Breast epithelium (tissue), 4 donors: ENCODE results near the gene STIP1. TPM values are rescaled to one million over a fixed set of nuclear protein-coding genes. Genes with fewer than 3 reads are reported as not detected.

Source experiments
- DNase-seq, 2 donors: peaks; one replicate each; pipeline ENCODE4 v3.0.0-alpha.2; 2019; ENCODE audit warnings: low spot score in 2 of 2
- H3K27ac ChIP-seq, 2 donors: fragments of 200-600 bp; sonication (generic) in 1 of 2; one replicate each; pipeline ENCODE4 v1.5.1; 2016 to 2019; ENCODE audit warnings: mild to moderate bottlenecking in 1 of 2
- H3K27me3 ChIP-seq, 2 donors: fragments of 200-600 bp; sonication (generic) in 1 of 2; one replicate each; pipeline versions ENCODE4 v1.5.1 to v1.6.0; 2017 to 2019; ENCODE audit warnings: control low read depth in 1 of 2, mild to moderate bottlenecking in 1 of 2
- H3K36me3 ChIP-seq: fragments of 200-600 bp; one replicate; pipeline ENCODE4 v1.5.1; 2019
- H3K4me1 ChIP-seq, 2 donors: fragments of 200-600 bp; sonication (generic); one replicate each; pipeline ENCODE4 v1.5.1; 2016 to 2019; ENCODE audit warnings: control low read depth in 1 of 2
- H3K4me3 ChIP-seq, 3 donors: fragments of 200-600 bp; sonication (generic); 1 replicate in 2 of 3; 2 replicates in 1 of 3; pipeline ENCODE4 v1.5.1; 2016 to 2019; ENCODE audit warnings: mild to moderate bottlenecking in 3 of 3, moderate library complexity in 2 of 3
- H3K9me3 ChIP-seq, 2 donors: fragments of 200-600 bp; sonication (generic) in 1 of 2; one replicate each; pipeline ENCODE4 v1.5.1; 2016 to 2019; ENCODE audit warnings: control low read depth in 1 of 2
- POLR2A ChIP-seq: fragments of 450-650 bp; IDR thresholded peaks from one replicate; pipeline ENCODE4 v1.6.1; 2016; ENCODE audit warnings: antibody characterized with exemption, mild to moderate bottlenecking, moderate library complexity
- POLR2AphosphoS5 ChIP-seq, 3 donors: sonication (generic); formaldehyde crosslinking; IDR thresholded peaks; one replicate each; pipeline ENCODE4 v1.6.1; 2017; ENCODE audit warnings: antibody characterized with exemption in 3 of 3
- intact Hi-C: fragments of 100-400 bp; cut with DNase I; formaldehyde crosslinking; loops from one replicate; pipeline ENCODE4 v1.15.1; 2023; ENCODE audit warnings: low total_unique reads
- total RNA-seq, 3 donors: library from RNA; depleted of rRNA; stranded (reverse); fragments of >200 nt; gene quantifications; one replicate each; pipeline ENCODE4 v1.1.0, GENCODE V29; 2016
- TF ChIP-seq, protein P1 (sequence below), 3 donors: fragments of 450-650 bp; IDR thresholded peaks; one replicate each; pipeline ENCODE4 v1.5.1; 2016 to 2017; ENCODE audit warnings: antibody characterized with exemption in 3 of 3, mild to moderate bottlenecking in 3 of 3, moderate library complexity in 3 of 3

STIP1 gene
- total RNA-seq, 3 donors from 2014 or later, result 88.5 to 114 (median 106) TPM

DNA sequence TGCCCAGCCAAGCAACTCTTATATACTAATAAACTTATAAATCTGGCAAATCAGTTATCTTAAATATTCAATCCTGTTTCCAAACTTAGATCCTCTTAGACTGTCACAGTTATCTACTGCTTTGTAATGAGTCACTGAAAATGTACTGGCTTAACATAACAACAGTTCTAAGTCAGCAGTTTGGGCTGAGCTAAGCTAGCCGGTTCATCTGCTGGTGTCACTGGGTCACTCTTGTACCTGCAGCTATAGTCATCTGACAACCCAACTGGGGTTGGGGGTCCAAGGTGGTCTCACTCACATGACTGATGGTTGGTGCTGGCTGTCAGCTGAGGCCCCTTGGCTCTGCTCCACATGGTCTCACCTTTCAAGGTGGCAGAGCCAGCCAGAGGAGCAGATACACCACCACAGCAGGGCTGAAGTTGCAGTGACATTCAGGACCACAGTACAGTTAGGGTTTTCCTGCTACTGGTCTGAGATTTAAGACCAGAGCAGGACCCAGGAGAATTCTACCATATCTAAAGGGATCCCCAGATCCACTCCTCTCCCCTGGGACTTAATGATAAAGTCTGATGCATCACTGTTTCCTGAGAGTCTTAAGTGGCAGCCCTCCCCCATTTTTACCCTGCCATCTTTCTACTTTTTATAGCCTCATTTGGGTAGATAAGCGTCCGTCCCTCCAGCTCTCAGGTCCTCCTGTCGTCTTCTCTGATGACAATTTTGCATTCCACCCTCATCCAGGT lies 12.2 kb upstream of the STIP1 start:
- TF ChIP-seq, protein P1, sequence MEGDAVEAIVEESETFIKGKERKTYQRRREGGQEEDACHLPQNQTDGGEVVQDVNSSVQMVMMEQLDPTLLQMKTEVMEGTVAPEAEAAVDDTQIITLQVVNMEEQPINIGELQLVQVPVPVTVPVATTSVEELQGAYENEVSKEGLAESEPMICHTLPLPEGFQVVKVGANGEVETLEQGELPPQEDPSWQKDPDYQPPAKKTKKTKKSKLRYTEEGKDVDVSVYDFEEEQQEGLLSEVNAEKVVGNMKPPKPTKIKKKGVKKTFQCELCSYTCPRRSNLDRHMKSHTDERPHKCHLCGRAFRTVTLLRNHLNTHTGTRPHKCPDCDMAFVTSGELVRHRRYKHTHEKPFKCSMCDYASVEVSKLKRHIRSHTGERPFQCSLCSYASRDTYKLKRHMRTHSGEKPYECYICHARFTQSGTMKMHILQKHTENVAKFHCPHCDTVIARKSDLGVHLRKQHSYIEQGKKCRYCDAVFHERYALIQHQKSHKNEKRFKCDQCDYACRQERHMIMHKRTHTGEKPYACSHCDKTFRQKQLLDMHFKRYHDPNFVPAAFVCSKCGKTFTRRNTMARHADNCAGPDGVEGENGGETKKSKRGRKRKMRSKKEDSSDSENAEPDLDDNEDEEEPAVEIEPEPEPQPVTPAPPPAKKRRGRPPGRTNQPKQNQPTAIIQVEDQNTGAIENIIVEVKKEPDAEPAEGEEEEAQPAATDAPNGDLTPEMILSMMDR (IDR thresholded peaks at IDR 0.05), result no peak
- TF ChIP-seq POLR2A (no peak), POLR2AphosphoS5 (IDR thresholded peaks at IDR 0.05) (no peak)
- H3K36me3 ChIP-seq, result no peaks in the 10 kb centered on the region
- H3K27me3 ChIP-seq, result no peaks in the 10 kb centered on the region
- H3K4me1 ChIP-seq, result no peaks in the 10 kb centered on the region
- peaks cover 0 to 6% of the 10 kb centered on the region in 2 donors for H3K9me3 ChIP-seq
- intact Hi-C loops, result no loop called here
- no peak overlapping the region for H3K4me3 ChIP-seq
- no peak overlapping the region for H3K27ac ChIP-seq
- no peak for DNase-seq

DNA sequence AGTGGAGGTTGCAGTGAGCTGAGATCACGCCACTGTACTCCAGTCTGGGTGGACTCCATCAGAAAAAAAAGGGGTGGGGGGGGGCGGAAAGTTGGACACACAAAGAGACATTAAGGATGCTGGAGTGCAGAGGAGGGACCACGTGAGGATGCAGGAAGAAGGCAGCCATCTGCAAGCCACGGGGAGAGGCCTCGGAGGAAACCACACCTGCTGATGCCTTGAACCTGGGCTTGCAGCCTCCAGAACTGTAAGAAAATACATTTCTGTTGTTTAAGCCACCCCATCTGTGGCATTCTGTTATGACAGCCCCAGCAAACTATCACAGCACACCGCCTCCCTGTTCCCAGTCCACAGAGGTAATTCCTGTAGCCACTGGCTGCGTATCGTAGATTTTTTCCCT lies 9.2 kb upstream of the STIP1 start:
- H3K36me3 ChIP-seq, result no peaks in the 10 kb centered on the region
- H3K27me3 ChIP-seq, result no peaks in the 10 kb centered on the region
- DNase-seq, result no peak
- no peaks in the 10 kb centered on the region for H3K4me1 ChIP-seq
- TF ChIP-seq POLR2A, result no peak
- TF ChIP-seq, protein P1 (IDR thresholded peaks at IDR 0.05), result no peak
- no peak for TF ChIP-seq POLR2AphosphoS5 (IDR thresholded peaks at IDR 0.05)
- H3K27ac ChIP-seq, result no peak overlapping the region
- intact Hi-C loops, result no loop called here
- peaks cover 0 to 6% of the 10 kb centered on the region in 2 donors for H3K9me3 ChIP-seq
- no peak overlapping the region for H3K4me3 ChIP-seq

DNA sequence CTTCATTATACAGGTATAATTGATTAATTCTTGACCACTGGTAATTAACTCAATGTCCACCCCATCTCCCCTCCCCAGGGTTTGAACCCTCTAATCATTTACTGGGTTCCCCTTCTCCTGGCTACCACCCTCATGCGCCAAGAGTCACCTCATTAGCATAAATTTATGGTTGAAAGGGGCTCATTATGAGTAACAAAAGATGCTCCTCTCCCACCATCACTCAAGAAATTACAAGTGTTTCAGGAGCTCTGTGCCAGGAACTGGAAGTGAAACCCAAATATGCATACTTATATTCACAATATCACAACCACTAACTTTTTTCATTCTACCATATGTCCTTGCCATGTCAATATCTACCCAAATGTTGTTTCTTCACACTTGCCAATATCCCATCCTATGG lies 7.8 kb upstream of the STIP1 start:
- Histone ChIP-seq H3K4me3 (no peak overlapping the region), H3K27ac (no peak overlapping the region), H3K9me3 (peaks cover 0 to 6% of the 10 kb centered on the region in 2 donors), H3K36me3 (no peaks in the 10 kb centered on the region), H3K27me3 (no peaks in the 10 kb centered on the region), H3K4me1 (no peaks in the 10 kb centered on the region)
- intact Hi-C loops, result no loop called here
- DNase-seq, result no peak
- TF ChIP-seq POLR2AphosphoS5 (IDR thresholded peaks at IDR 0.05) (no peak), POLR2A (no peak)
- TF ChIP-seq, protein P1 (IDR thresholded peaks at IDR 0.05), result no peak

DNA sequence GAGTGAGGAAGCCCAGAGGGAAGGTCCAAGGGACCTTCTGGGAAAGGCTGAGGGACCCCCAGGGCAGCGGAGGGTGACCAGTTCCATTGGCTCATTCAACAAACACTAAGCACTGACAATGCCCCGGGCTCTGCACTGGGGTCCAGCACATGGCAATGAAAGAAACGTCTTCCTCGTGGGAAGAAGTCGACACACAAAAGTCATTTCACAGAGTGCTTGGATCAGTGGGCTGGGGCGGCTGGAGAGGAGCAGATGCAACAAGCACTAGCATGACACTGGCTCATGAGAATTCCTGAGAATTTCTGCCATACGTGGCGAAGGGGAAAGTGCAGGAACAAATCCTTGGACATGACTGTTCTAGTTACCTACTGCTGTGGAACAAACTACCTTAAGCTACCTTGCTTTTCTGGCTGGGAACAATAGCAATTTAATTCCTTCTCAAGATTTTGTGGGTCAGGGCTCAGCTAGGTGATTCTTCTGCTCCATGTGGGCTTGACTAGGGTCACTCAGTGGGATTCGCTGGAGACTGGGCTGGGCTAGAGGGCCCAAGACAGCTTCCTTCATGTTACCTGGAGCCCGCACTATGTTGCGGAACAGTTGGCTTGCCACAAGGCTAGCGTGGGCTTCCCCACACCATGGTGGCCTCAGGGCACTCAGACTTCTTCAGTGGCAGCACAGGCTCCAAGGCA lies 6.9 kb upstream of the STIP1 start:
- Histone ChIP-seq H3K4me3 (no peak overlapping the region), H3K27ac (no peak overlapping the region)
- intact Hi-C loops, result no loop called here

More for the DNA sequence above, 6.9 kb upstream of the STIP1 start:
- Histone ChIP-seq H3K36me3 (no peaks in the 10 kb centered on the region), H3K9me3 (peaks cover 0 to under 1% of the 10 kb centered on the region in 2 donors), H3K4me1 (no peaks in the 10 kb centered on the region), H3K27me3 (no peaks in the 10 kb centered on the region)
- no peak for DNase-seq
- TF ChIP-seq, protein P1 (IDR thresholded peaks at IDR 0.05), result no peak
- TF ChIP-seq POLR2A, result no peak
- no peak for TF ChIP-seq POLR2AphosphoS5 (IDR thresholded peaks at IDR 0.05)
